SK-N-SH (cell line): ENCODE results near the gene WDR27. TPM values are rescaled to one million over a fixed set of nuclear protein-coding genes. Genes with fewer than 3 reads are reported as not detected.

Source experiments
- CTCF ChIA-PET: fragments of 300-600, 350-600 bp; formaldehyde crosslinking; extraction: SDS; loops from one replicate; lab custom pipeline; 2021; lab: Yijun Ruan, JAX
- POLR2A ChIA-PET: fragments of 350-600 bp; sonication (Branson Sonifier 250); formaldehyde crosslinking; extraction: SDS; loops from one replicate; lab custom pipeline; 2020; ENCODE audit warnings: antibody characterized with exemption, inconsistent platforms; lab: Yijun Ruan, JAX
- DNase-seq: peaks from one replicate; pipeline ENCODE4 v3.0.0; 2012
- H2AFZ ChIP-seq: fragments of 200-600 bp; sonication (generic); 2 replicates; pipeline ENCODE4 v1.8.1; 2016; ENCODE audit warnings: antibody characterized with exemption, mild to moderate bottlenecking, low read depth
- H3F3A ChIP-seq: fragments of 200-600 bp; sonication (generic); replicated peaks from 2 replicates; pipeline ENCODE3; 2016; ENCODE audit warnings: antibody characterized with exemption, mild to moderate bottlenecking; ENCODE audit not compliant: insufficient read depth
- H3K27ac ChIP-seq, 2 experiments: fragments of 200-500 bp in 1 of 2; fragments of 200-600 bp in 1 of 2; sonication (Bioruptor generic) in 1 of 2; sonication (generic), shearing (Covaris generic) in 1 of 2; 2 replicates each; pipeline versions ENCODE4 v1.5.1 to v1.6.1; 2014 to 2016; ENCODE audit warnings: low read depth in 2 of 2, inconsistent platforms in 1 of 2, low read length in 1 of 2, mild to moderate bottlenecking in 1 of 2, mixed read lengths in 1 of 2
- H3K27me3 ChIP-seq: fragments of 200-600 bp; sonication (generic), shearing (Covaris generic); 2 replicates; pipeline ENCODE4 v1.6.1; 2016; ENCODE audit warnings: mixed run types; ENCODE audit not compliant: insufficient read depth
- H3K36me3 ChIP-seq, 2 experiments: fragments of 200-500 bp in 1 of 2; fragments of 200-600 bp in 1 of 2; sonication (Bioruptor generic) in 1 of 2; sonication (generic) in 1 of 2; replicated peaks in 1 of 2; 2 replicates each; pipeline versions ENCODE3 to v1.5.1; 2014 to 2016; ENCODE audit warnings: low read length in 1 of 2, mild to moderate bottlenecking in 1 of 2; ENCODE audit not compliant: insufficient read depth in 2 of 2, control insufficient read depth in 1 of 2
- H3K4me1 ChIP-seq, 2 experiments: fragments of 200-500 bp in 1 of 2; fragments of 200-600 bp in 1 of 2; sonication (Bioruptor generic) in 1 of 2; sonication (generic), shearing (Covaris generic) in 1 of 2; 2 replicates each; pipeline versions ENCODE4 v1.5.1 to v1.6.1; 2014 to 2016; ENCODE audit warnings: low read depth in 1 of 2, low read length in 1 of 2, mixed run types in 1 of 2; ENCODE audit not compliant: insufficient read depth in 2 of 2, control insufficient read depth in 1 of 2
- H3K4me2 ChIP-seq: fragments of 200-600 bp; sonication (generic), shearing (Covaris generic); 2 replicates; pipeline ENCODE4 v1.6.1; 2017; ENCODE audit warnings: mixed run types
- H3K4me3 ChIP-seq, 2 experiments: fragments of 200-500 bp in 1 of 2; fragments of 200-600 bp in 1 of 2; sonication (Bioruptor generic) in 1 of 2; sonication (generic), shearing (Covaris generic) in 1 of 2; 2 replicates each; pipeline versions ENCODE4 v1.5.1 to v1.8.1; 2014 to 2016; ENCODE audit warnings: low read depth in 2 of 2, inconsistent platforms in 1 of 2, low read length in 1 of 2, mild to moderate bottlenecking in 1 of 2, mixed read lengths in 1 of 2, moderate library complexity in 1 of 2
- H3K79me2 ChIP-seq: fragments of 200-600 bp; sonication (generic); 2 replicates; pipeline ENCODE4 v1.8.1; 2017; ENCODE audit warnings: mild to moderate bottlenecking; ENCODE audit not compliant: insufficient read depth
- H3K9ac ChIP-seq: fragments of 200-600 bp; sonication (generic); 2 replicates; pipeline ENCODE4 v1.6.1; 2017; ENCODE audit warnings: mixed run types
- H3K9me2 ChIP-seq: fragments of 200-600 bp; sonication (generic); 2 replicates; pipeline ENCODE4 v1.6.1; 2017; ENCODE audit warnings: mixed run types
- H3K9me3 ChIP-seq: fragments of 200-600 bp; sonication (generic); 2 replicates; pipeline ENCODE4 v1.6.1; 2017; ENCODE audit warnings: mixed run types, mild to moderate bottlenecking, moderate library complexity
- H4K20me1 ChIP-seq: fragments of 200-600 bp; sonication (generic); 2 replicates; pipeline ENCODE4 v1.6.1; 2017; ENCODE audit warnings: mild to moderate bottlenecking, mixed run types; ENCODE audit not compliant: insufficient read depth
- CTCF ChIP-seq: fragments of 200-600 bp; sonication (generic); IDR thresholded peaks from 2 replicates; pipeline ENCODE4 v1.6.1; 2017; ENCODE audit warnings: antibody characterized with exemption, mild to moderate bottlenecking, moderate library complexity
- EP300 ChIP-seq, 2 experiments: IDR thresholded peaks; 2 replicates each; pipeline versions ENCODE4 v1.4.0 to v1.6.1; 2012; ENCODE audit warnings: borderline replicate concordance in 1 of 2, low read depth in 1 of 2, low read length in 1 of 2
- EZH2phosphoT487 ChIP-seq: fragments of 200-600 bp; sonication (generic); IDR thresholded peaks from 2 replicates; pipeline ENCODE4 v1.6.1; 2017; ENCODE audit warnings: low read depth, mixed run types, mild to moderate bottlenecking, antibody characterized with exemption, moderate library complexity, borderline replicate concordance
- IRF3 ChIP-seq: fragments of 150-350 bp; IDR thresholded peaks from 2 replicates; pipeline ENCODE4 v1.6.1; 2016; ENCODE audit warnings: mild to moderate bottlenecking, low read depth, low read length
- NRF1 ChIP-seq: IDR thresholded peaks from 2 replicates; pipeline ENCODE4 v1.6.1; 2012; ENCODE audit warnings: low read depth, mild to moderate bottlenecking, low read length
- PBX3 ChIP-seq: IDR thresholded peaks from 2 replicates; pipeline ENCODE4; 2012
- RCOR1 ChIP-seq: fragments of 150-350 bp; IDR thresholded peaks from 2 replicates; pipeline ENCODE4 v1.6.1; 2017; ENCODE audit warnings: antibody characterized with exemption, low read length
- REST ChIP-seq: IDR thresholded peaks from 2 replicates; pipeline ENCODE4 v1.6.1; 2012; ENCODE audit warnings: mild to moderate bottlenecking, low read depth, low read length, moderate library complexity
- RFX5 ChIP-seq: IDR thresholded peaks from 2 replicates; pipeline ENCODE4 v1.6.1; 2012; ENCODE audit warnings: mild to moderate bottlenecking, improper control_type of control experiment, low read length
- RXRA ChIP-seq: IDR thresholded peaks from 2 replicates; pipeline ENCODE4 v1.4.0; 2012; ENCODE audit warnings: low read depth, mild to moderate bottlenecking, borderline replicate concordance
- SIN3A ChIP-seq: IDR thresholded peaks from 2 replicates; pipeline ENCODE4 v1.6.1; 2012; ENCODE audit warnings: low read depth, mild to moderate bottlenecking, low read length, moderate library complexity, borderline replicate concordance
- TAF1 ChIP-seq: IDR thresholded peaks from 2 replicates; pipeline ENCODE4 v1.6.1; 2012; ENCODE audit warnings: low read depth, mild to moderate bottlenecking, low read length, moderate library complexity, borderline replicate concordance
- TEAD4 ChIP-seq: IDR thresholded peaks from 2 replicates; pipeline ENCODE4 v1.4.0; 2012; ENCODE audit warnings: mild to moderate bottlenecking, borderline replicate concordance; ENCODE audit not compliant: insufficient read depth
- YY1 ChIP-seq: IDR thresholded peaks from 2 replicates; pipeline ENCODE4 v1.4.0; 2012; ENCODE audit warnings: low read depth, mild to moderate bottlenecking
- WGBS: methylation state at CpG from one replicate; pipeline ENCODE4 v1.1.6; 2017; ENCODE audit warnings: low lambda C conversion rate; 5-methylcytosine and 5-hydroxymethylcytosine counted together
- polyA plus RNA-seq, 3 experiments: library from polyadenylated mRNA; depleted of rRNA; stranded (reverse); fragments of >200 nt; gene quantifications; 2 replicates each; pipeline ENCODE4 v1.2.3, GENCODE V29; 2012

The WDR27 gene
- polyA plus RNA-seq, 1 of the 3 experiments (the other 2 are of a cell fraction), result 55.6 TPM

- no peaks in the 10 kb centered on the region for H3K9me2 ChIP-seq
- H3K4me3 ChIP-seq, result no peak overlapping the region
- no peak for TF ChIP-seq IRF3
- TF ChIP-seq RXRA, result no peak
- TF ChIP-seq PBX3, result no peak
- no peak for TF ChIP-seq NRF1
- no peak for TF ChIP-seq REST
- TF ChIP-seq TEAD4, result no peak
- no peak for TF ChIP-seq CTCF
- no peak for TF ChIP-seq YY1
- no peak for TF ChIP-seq RCOR1
- TF ChIP-seq RFX5, result no peak
- TF ChIP-seq EZH2phosphoT487, result no peak
- TF ChIP-seq TAF1, result no peak
- TF ChIP-seq SIN3A, result no peak
- TF ChIP-seq EP300 (IDR thresholded peaks at IDR 0.05; ENCODE audit: borderline replicate concordance in 1 of 2, low read depth in 1 of 2, low read length in 1 of 2), result no peak
- H3K9me3 ChIP-seq, result no peaks in the 10 kb centered on the region
- POLR2A ChIA-PET, result no interaction called here
- no peaks in the 10 kb centered on the region for H4K20me1 ChIP-seq
- peaks cover 0 to 3% of the 10 kb centered on the region in 2 experiments for H3K36me3 ChIP-seq
- WGBS, result 89% methylated on average over 8 of the region's 8 CpGs
- no peaks in the 10 kb centered on the region for H3K27me3 ChIP-seq
- DNase-seq, result no peak
- H3K4me2 ChIP-seq, result no peak overlapping the region
- no peak overlapping the region for H3K9ac ChIP-seq
- no peak overlapping the region for H3K27ac ChIP-seq
- H3K79me2 ChIP-seq, result no peaks in the 10 kb centered on the region
- peaks cover 5% of the 10 kb centered on the region for H3F3A ChIP-seq
- CTCF ChIA-PET, result no interaction called here
- H3K4me1 ChIP-seq, result 0 out of 4 replicates have a peak, but pooled peaks cover 0 to 4% of the 10 kb centered on the region in 2 experiments
- H2AFZ ChIP-seq, result no peak overlapping the region
Measured at GRCh38 chr6:169568314-169569087, 133.3 kb downstream of the WDR27 start.
